ENCODE data around the gene TTC7B. TPM values are rescaled to one million over a fixed set of nuclear protein-coding genes. Genes with fewer than 3 reads are reported as not detected.

Gene TTC7B
- total and polyA plus RNA-seq, 2 of the 8 experiments (the other 6 are each of a cell fraction or from before 2014, with no cell fraction given): 23.7 to 34.0 TPM

GRCh38 chr14:90747909-90748308 is 68.3 kb downstream of the TTC7B start (continued):
- no peak for TF ChIP-seq BACH1 (IDR thresholded peaks at IDR 0.05; ENCODE audit: low read length)
- TF ChIP-seq TBP (IDR thresholded peaks at IDR 0.05; ENCODE audit: low read depth, low read length): no peak
